ENCODE measurements around the gene SIRT3. TPM values are rescaled to one million over a fixed set of nuclear protein-coding genes. Genes with fewer than 3 reads are reported as not detected.

SIRT3 gene
- total RNA-seq, 1 experiment from 2014 or later = 37.5 TPM

GRCh38 chr11:250274-250673, 14.1 kb upstream of the SIRT3 start:
- TF ChIP-seq TCF7L2 (IDR thresholded peaks at IDR 0.05; ENCODE audit: low read depth, low read length) (no peak), CTCF (IDR thresholded peaks at IDR 0.05) (no peak), POLR2AphosphoS5 (IDR thresholded peaks at IDR 0.05; ENCODE audit: low read depth, low read length) (no peak), SIN3A (IDR thresholded peaks at IDR 0.05; ENCODE audit: borderline replicate concordance, insufficient read depth, low read depth, low read length) (no peak), REST (IDR thresholded peaks at IDR 0.05; ENCODE audit: insufficient read depth in 1 of 2, low read depth in 2 of 2, low read length in 1 of 2) (no peak)
- no peak for DNase-seq (ENCODE audit: low read depth, low spot score)
- in situ Hi-C loops (cut with HindIII; ENCODE audit: low pct_unique_long_range_greater_than_20kb, low sequenced_read_pairs) = no loop called here
- POLR2A ChIA-PET = interaction anchor here (0.6 to 1.0 kb wide), 3 partner anchors 8 to 17 kb away, joined by 3 read pairs; no protein-coding TSS in a partner anchor
- Histone ChIP-seq H3K27me3 (ENCODE audit: control insufficient read depth, insufficient read depth, low read length) (no peaks in the 10 kb centered on the region), H3K9me3 (ENCODE audit: control insufficient read depth, insufficient read depth, low read depth, low read length) (no peaks in the 10 kb centered on the region), H3K36me3 (ENCODE audit: control insufficient read depth, insufficient read depth, low read length) (peaks cover 47% of the 10 kb centered on the region), H3K4me1 (ENCODE audit: control insufficient read depth, insufficient read depth, low read length) (no peaks in the 10 kb centered on the region), H3K4me3 (ENCODE audit: low read depth in 2 of 2, low read length in 2 of 2) (no peak overlapping the region), H3K27ac (ENCODE audit: low read length) (no peak overlapping the region)
- intact Hi-C loops (cut with micrococcal nuclease; ENCODE audit: unreplicated experiment) = no loop called here
- CTCF ChIA-PET = interaction anchor here (0.6 to 1.6 kb wide), 7 partner anchors 9 to 112 kb away, joined by 3 to 6 read pairs (median 5); partner anchors contain the start of genes BET1L, PSMD13 and RIC8A
- no peak for ATAC-seq
- no TSS peak for BruUV-seq (replicated peaks)

- in situ Hi-C loops (cut with HindIII; ENCODE audit: low pct_unique_long_range_greater_than_20kb, low sequenced_read_pairs) (no loop called here), intact Hi-C loops (cut with micrococcal nuclease; ENCODE audit: unreplicated experiment) (no loop called here)
- POLR2A ChIA-PET = no interaction called here
- CTCF ChIA-PET = interaction anchor here (0.8 kb wide), 1 partner anchor 9 kb away, joined by 4 read pairs; no protein-coding TSS in a partner anchor
- Histone ChIP-seq H3K27me3 (ENCODE audit: control insufficient read depth, insufficient read depth, low read length) (no peaks in the 10 kb centered on the region), H3K4me3 (ENCODE audit: low read depth in 2 of 2, low read length in 2 of 2) (no peak overlapping the region), H3K9me3 (ENCODE audit: control insufficient read depth, insufficient read depth, low read depth, low read length) (no peaks in the 10 kb centered on the region), H3K36me3 (ENCODE audit: control insufficient read depth, insufficient read depth, low read length) (peaks cover 55% of the 10 kb centered on the region), H3K4me1 (ENCODE audit: control insufficient read depth, insufficient read depth, low read length) (no peaks in the 10 kb centered on the region), H3K27ac (ENCODE audit: low read length) (no peak overlapping the region)
- no TSS peak for BruUV-seq (replicated peaks)
- ATAC-seq (no peak), DNase-seq (ENCODE audit: low read depth, low spot score) (no peak)
- TF ChIP-seq TCF7L2 (IDR thresholded peaks at IDR 0.05; ENCODE audit: low read depth, low read length) = no peak
- no peak for TF ChIP-seq POLR2AphosphoS5 (IDR thresholded peaks at IDR 0.05; ENCODE audit: low read depth, low read length)
- no peak for TF ChIP-seq REST (IDR thresholded peaks at IDR 0.05; ENCODE audit: insufficient read depth in 1 of 2, low read depth in 2 of 2, low read length in 1 of 2)
- no peak for TF ChIP-seq SIN3A (IDR thresholded peaks at IDR 0.05; ENCODE audit: borderline replicate concordance, insufficient read depth, low read depth, low read length)
- TF ChIP-seq CTCF (IDR thresholded peaks at IDR 0.05) = no peak
These were observed 12.9 kb upstream of the SIRT3 start for GRCh38 chr11:249062-249461.
